GM21723 (cell line): ENCODE results near the gene KCNV2.
"Not testable (repeated sequence)": the region's sequence is repeated elsewhere in the genome, so short reads cannot be mapped to it uniquely, and the experiment has no call there.

ENCODE experiments used
- ATAC-seq: cut with Tn5 transposase; IDR thresholded peaks from one replicate; pipeline ENCODE4 v1.9.1; 2021; ENCODE audit warnings: mild to moderate bottlenecking, moderate library complexity; ENCODE audit not compliant: unreplicated experiment

KCNV2 gene

DNA sequence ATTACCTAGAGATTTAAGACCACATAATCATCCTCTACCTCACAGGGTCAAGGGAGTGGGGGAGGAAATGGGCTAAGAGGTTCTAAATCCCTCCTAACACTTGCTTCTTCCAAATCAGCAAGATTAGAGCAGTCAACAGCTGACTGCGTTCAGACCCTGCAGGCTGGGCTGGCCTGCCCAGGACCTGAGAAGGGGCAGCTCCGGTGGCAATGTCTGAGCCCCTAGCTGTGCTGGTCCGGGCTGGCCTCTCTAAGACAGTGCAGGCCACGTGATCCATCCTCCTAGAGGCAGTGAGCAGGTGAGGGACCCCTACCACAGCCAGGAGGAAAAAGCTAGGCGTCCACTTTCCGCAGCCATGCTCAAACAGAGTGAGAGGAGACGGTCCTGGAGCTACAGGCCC, at the start of gene KCNV2:
KCNV2 (plus strand) TSS at position 126 of the 400 bp plus-strand sequence; CDS start at position 356, 230 bp downstream.
- no peak for ATAC-seq

DNA sequence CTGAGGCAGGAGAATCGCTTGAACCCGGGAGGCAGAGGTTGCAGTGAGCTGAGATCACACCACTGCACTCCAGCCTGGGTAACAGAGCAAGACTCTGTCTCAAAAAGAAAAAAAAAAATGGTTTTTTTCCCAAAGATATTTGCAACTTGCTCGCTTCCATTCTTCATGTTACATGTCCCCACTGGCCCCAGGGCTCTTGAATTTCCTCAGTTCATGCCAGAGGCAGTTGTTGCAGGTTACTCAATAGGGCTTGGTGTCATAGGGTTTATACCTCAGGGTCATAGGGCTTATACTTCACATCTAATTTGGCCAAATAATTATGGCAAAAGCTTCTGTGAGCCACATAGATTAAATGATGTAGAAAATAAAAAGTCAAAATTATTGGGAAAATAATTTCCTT, 44.1 kb upstream of the KCNV2 start:
- no peak for ATAC-seq

GRCh38 chr9:2674141-2674824, 43.0 kb upstream of the KCNV2 start:
- no peak for ATAC-seq

DNA sequence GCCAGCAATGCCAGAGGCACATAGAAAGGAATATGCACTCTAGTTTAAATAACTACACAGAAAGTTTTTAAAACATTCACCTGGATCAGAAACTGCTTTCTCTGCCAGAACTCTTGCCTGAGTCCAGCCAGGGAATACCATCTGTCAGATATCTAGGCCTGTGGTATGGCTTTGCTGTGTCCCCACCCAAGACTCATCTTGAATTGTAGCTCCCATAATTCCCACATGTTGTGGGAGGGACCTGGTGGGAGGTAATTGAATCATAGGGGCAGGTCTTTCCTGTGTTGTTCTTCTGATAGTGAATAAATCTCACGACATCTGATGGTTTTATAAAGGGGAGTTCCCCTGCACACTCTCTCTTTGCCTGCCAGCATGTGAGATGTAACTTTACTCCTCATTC, 41.5 kb upstream of the KCNV2 start:
- ATAC-seq = no peak

GRCh38 chr9:2676466-2676865, 40.8 kb upstream of the KCNV2 start:
- ATAC-seq = no peak

GRCh38 chr9:2677915-2678889, 39.1 kb upstream of the KCNV2 start:
- no peak for ATAC-seq

GRCh38 chr9:2679011-2679410, 38.3 kb upstream of the KCNV2 start:
- ATAC-seq = no peak

DNA sequence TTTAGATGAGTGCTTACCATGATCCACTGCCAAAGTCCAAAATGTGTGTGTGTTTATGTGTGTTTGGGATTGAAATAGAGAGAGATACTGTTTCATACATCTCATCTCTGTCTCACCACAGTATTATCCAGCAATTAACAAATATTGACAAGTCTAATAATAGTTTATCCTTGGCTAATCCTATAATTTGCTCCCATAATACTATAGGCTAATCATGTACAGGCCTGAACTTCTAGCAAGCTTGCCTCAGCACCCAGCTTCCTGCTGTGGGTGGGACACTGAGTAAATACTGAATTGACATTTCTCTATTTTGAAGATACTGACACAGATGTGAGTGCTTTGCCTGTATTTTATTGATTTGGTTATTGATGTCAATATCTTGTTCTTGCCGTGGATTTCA, 35.3 kb upstream of the KCNV2 start:
- no peak for ATAC-seq

- no peak for ATAC-seq
Observed at GRCh38 chr9:2686911-2687310, 30.4 kb upstream of the KCNV2 start.

- ATAC-seq = no peak
Observed at GRCh38 chr9:2688636-2689035, 28.7 kb upstream of the KCNV2 start.

DNA sequence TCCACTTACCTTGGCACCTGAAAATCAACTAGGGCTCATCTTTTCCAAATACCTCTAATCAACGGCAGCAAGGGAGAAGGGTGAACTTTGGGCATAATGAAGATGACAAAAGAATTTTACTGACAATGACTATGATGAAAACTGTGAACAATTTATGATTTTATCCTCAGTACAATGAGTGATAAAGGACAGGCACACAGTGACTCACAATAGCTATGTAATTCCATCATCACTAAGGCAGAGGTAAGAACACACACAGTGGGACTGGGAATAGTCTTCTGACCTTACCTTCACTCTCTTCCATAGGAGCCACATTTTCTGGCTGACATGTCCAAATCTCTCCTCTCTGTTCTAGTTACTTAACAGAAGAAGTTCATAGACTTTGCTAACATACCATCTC, 26.1 kb upstream of the KCNV2 start:
- no peak for ATAC-seq

DNA sequence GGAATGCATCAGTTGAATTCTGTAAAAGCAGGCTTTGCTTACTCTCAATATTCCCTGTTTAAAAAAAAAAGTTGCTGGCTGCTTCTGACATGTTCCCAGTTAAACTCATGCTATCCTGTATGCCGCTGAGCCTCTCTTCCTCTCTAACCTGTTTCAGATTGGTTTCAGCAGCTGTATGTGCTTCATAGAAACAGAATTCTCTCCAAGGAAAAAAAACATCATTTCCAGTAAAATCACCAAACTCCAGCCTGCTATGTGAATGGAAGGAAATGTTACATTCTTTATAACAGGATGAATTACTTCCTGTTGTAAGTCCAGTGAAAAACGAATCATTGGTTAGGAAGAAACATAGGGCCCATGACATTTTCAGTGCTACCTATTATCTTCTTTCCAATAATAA, 25.7 kb upstream of the KCNV2 start:
- no peak for ATAC-seq

DNA sequence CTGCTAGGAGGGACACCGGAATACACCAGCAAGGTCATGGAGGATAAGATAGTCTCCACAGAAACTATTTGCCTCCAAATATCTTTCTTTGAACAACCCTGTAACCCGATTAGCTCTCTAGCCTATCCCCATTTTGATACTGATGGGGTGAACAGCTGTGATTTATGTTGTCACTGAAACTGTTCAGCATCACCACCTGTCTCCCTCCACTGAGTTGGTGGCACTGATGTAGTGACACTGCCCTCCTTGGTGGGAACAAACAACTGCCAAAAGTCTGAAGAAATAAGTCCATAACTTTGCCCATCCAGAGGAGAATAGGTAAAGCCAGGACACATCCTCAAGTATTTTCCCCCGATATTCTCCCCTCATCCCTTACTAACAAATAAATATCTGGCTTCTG, 24.3 kb upstream of the KCNV2 start:
- no peak for ATAC-seq

GRCh38 chr9:2697492-2697891, 19.8 kb upstream of the KCNV2 start:
- ATAC-seq = peak; percentile 73

DNA sequence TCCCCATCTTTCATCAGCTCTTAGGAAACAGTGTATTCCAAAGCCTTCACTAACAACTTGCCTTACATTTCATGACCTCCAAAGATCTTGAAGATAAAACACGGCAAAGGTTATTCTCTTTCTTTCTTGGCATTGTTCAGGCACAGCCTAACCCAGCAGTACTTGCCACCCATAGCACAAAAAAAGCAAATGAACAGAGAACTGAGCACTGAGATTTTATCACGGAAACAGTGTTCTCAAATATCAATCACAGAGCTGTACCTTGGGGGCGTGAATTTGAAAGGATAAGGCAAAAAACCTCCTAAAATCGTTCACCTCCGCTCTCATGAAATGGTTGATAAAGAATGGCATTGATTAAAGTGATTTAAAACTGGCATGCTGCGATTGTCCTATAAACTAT, 16.9 kb upstream of the KCNV2 start:
- ATAC-seq = no peak

- no peak for ATAC-seq
Observed at GRCh38 chr9:2700909-2701550, 16.3 kb upstream of the KCNV2 start.

DNA sequence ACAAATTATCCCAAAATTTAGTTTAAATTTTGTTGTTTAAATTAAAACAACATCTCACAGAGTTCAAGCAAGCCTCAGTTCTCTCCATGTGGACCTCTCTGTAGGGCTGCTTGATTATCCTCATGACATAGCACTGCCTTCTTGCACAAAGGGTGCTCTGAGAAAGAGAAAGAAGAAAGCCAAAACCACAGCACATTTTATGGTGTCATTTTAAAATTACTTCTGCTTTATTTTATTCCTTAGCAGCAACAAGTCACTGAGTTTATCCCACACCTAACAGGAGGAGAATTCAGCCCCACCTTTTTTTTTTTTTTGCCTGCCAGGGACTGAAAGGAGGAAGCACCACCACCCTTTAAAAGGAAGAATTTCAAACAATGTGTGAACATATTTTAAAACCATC, 12.8 kb upstream of the KCNV2 start:
- no peak for ATAC-seq

DNA sequence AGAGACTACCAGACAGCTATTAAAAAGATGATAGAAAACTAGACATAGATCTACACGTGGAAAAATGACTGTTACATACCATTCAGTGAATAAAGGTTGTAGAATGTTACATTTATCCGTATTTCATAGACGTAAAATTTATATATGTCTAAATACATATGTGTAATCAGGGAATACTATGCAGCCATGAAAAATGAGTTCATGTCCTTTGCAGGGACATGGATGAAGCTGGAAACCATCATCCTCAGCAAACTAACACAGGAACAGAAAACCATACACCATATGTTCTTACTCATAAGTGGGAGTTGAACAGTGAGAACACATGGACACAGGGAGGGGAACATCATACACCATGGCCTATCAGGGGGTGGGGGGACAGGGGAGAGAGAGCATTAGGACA, 10.1 kb upstream of the KCNV2 start:
- not testable (repeated sequence) for ATAC-seq

GRCh38 chr9:2709645-2710101, 7.6 kb upstream of the KCNV2 start:
- ATAC-seq = peak; percentile 60

- no peak for ATAC-seq
Observed at GRCh38 chr9:2711716-2712115, 5.6 kb upstream of the KCNV2 start.

- no peak for ATAC-seq
Observed at GRCh38 chr9:2718001-2718697, 839 bp downstream of the KCNV2 start.
